Measurements from ENCODE around the gene GCA. TPM values are rescaled to one million over a fixed set of nuclear protein-coding genes. Genes with fewer than 3 reads are reported as not detected.

Gene GCA
- total RNA-seq, 4 donors from 2014 or later = 3.8 to 31.9 (median 20.6) TPM

- no peaks in the 10 kb centered on the region for H3K9me3 ChIP-seq
- H3K27me3 ChIP-seq = no peaks in the 10 kb centered on the region
- no peaks in the 10 kb centered on the region for H3K36me3 ChIP-seq
- DNase-seq = no peak
- H3K4me1 ChIP-seq = no peaks in the 10 kb centered on the region
- TF ChIP-seq POLR2A (IDR thresholded peaks at IDR 0.05) (no peak), CTCF (IDR thresholded peaks at IDR 0.05) (no peak)
- no peak overlapping the region for H3K4me3 ChIP-seq
- no peak overlapping the region for H3K27ac ChIP-seq
- intact Hi-C loops (cut with DNase I; ENCODE audit: low total_unique reads) = no loop called here
These were observed 1.6 kb upstream of the GCA start for GRCh38 chr2:162342321-162342720.

- no peaks in the 10 kb centered on the region for H3K4me1 ChIP-seq
- TF ChIP-seq POLR2A (IDR thresholded peaks at IDR 0.05) = no peak
- no peak for TF ChIP-seq CTCF (IDR thresholded peaks at IDR 0.05)
These were observed 1.1 kb upstream of the GCA start for GRCh38 chr2:162342841-162343240.

GRCh38 chr2:162343492-162343823 lies 474 bp upstream of the GCA start:
- no peak for DNase-seq
- intact Hi-C loops (cut with DNase I; ENCODE audit: low total_unique reads) = no loop called here
- Histone ChIP-seq H3K4me1 (no peaks in the 10 kb centered on the region), H3K27ac (no peak overlapping the region), H3K4me3 (peak overlapping the region; percentile 89 to 92), H3K9me3 (no peaks in the 10 kb centered on the region), H3K27me3 (no peaks in the 10 kb centered on the region), H3K36me3 (no peaks in the 10 kb centered on the region)
- no peak for TF ChIP-seq POLR2A (IDR thresholded peaks at IDR 0.05)
- TF ChIP-seq CTCF (IDR thresholded peaks at IDR 0.05) = no peak

More at GRCh38 chr2:162342841-162343240, 1.1 kb upstream of the GCA start:
- no peak for DNase-seq
- Histone ChIP-seq H3K27me3 (no peaks in the 10 kb centered on the region), H3K27ac (no peak overlapping the region), H3K9me3 (no peaks in the 10 kb centered on the region), H3K36me3 (no peaks in the 10 kb centered on the region), H3K4me3 (no peak overlapping the region)
- intact Hi-C loops (cut with DNase I; ENCODE audit: low total_unique reads) = no loop called here

DNA sequence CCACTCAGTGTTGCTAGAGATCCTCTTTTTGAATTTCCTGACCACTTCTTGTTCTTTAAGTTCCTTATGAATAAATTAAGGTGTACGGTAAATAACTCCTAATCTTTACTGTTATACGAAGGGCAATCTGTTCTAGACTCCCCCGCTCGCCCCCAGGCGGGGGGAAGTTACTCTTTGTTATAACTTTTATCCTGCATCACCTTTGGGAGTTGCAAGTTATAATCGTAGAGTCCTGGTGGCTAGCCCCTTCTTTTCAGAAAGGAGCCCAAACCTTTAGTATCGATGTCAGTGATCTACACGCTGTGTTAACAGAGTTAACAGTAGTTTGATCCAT lies 652 bp downstream of the GCA start:
- H3K9me3 ChIP-seq = no peaks in the 10 kb centered on the region
- H3K27me3 ChIP-seq = no peaks in the 10 kb centered on the region
- TF ChIP-seq CTCF (IDR thresholded peaks at IDR 0.05) (no peak), POLR2A (IDR thresholded peaks at IDR 0.05) (no peak)
- H3K4me1 ChIP-seq = no peaks in the 10 kb centered on the region
- H3K36me3 ChIP-seq = no peaks in the 10 kb centered on the region
- peak overlapping the region; percentile 89 to 92 for H3K4me3 ChIP-seq
- DNase-seq = no peak
- intact Hi-C loops (cut with DNase I; ENCODE audit: low total_unique reads) = no loop called here
- H3K27ac ChIP-seq = peak overlapping the region; percentile 44 to 50

- Histone ChIP-seq H3K27ac (no peak overlapping the region), H3K4me3 (no peak overlapping the region), H3K4me1 (no peaks in the 10 kb centered on the region), H3K36me3 (no peaks in the 10 kb centered on the region), H3K9me3 (no peaks in the 10 kb centered on the region), H3K27me3 (no peaks in the 10 kb centered on the region)
- intact Hi-C loops (cut with DNase I; ENCODE audit: low total_unique reads) = no loop called here
- no peak for TF ChIP-seq POLR2A (IDR thresholded peaks at IDR 0.05)
- TF ChIP-seq CTCF (IDR thresholded peaks at IDR 0.05) = no peak
- no peak for DNase-seq
These were observed 21.5 kb downstream of the GCA start for GRCh38 chr2:162365392-162365791.
